ENCODE measurements around the gene TDRD12.

The TDRD12 gene

GRCh38 chr19:32719611-32720059 lies at the start of gene TDRD12:
TSS of gene TDRD12 (plus strand) at chr19:32719767. CDS start at chr19:32720073, 306 bp downstream.
- Mint-ChIP-seq H3K4me1 (ENCODE audit: low read depth) (peaks cover 2% of the 10 kb centered on the region), H3K27ac (no peak within 1 kb of the TSS), H3K36me3 (peaks cover 8% of the 10 kb centered on the region), H3K4me3 (no peak within 1 kb of the TSS), H3K9me3 (ENCODE audit: low read depth) (no peaks in the 10 kb centered on the region), H3K27me3 (no peaks in the 10 kb centered on the region)

GRCh38 chr19:32671883-32672593 lies 47.5 kb upstream of the TDRD12 start:
- H3K27ac Mint-ChIP-seq, result no peak overlapping the region
- no peaks in the 10 kb centered on the region for H3K9me3 Mint-ChIP-seq (ENCODE audit: low read depth)
- H3K4me3 Mint-ChIP-seq, result no peak overlapping the region
- peaks cover 38% of the 10 kb centered on the region for H3K4me1 Mint-ChIP-seq (ENCODE audit: low read depth)
- peaks cover under 1% of the 10 kb centered on the region for H3K27me3 Mint-ChIP-seq
- peaks cover 2% of the 10 kb centered on the region for H3K36me3 Mint-ChIP-seq

GRCh38 chr19:32672841-32673240 lies 46.7 kb upstream of the TDRD12 start:
- peak overlapping the region; percentile 96 for H3K4me3 Mint-ChIP-seq
- peaks cover 2% of the 10 kb centered on the region for H3K36me3 Mint-ChIP-seq
- H3K4me1 Mint-ChIP-seq (ENCODE audit: low read depth), result peaks cover 43% of the 10 kb centered on the region
- H3K27ac Mint-ChIP-seq, result no peak overlapping the region
- H3K9me3 Mint-ChIP-seq (ENCODE audit: low read depth), result no peaks in the 10 kb centered on the region
- H3K27me3 Mint-ChIP-seq, result peaks cover 6% of the 10 kb centered on the region

GRCh38 chr19:32673573-32673972 lies 46.0 kb upstream of the TDRD12 start:
- H3K4me3 Mint-ChIP-seq, result peak overlapping the region; percentile 96
- H3K4me1 Mint-ChIP-seq (ENCODE audit: low read depth), result peaks cover 43% of the 10 kb centered on the region
- no peak overlapping the region for H3K27ac Mint-ChIP-seq
- H3K36me3 Mint-ChIP-seq, result peaks cover 2% of the 10 kb centered on the region
- no peaks in the 10 kb centered on the region for H3K9me3 Mint-ChIP-seq (ENCODE audit: low read depth)
- H3K27me3 Mint-ChIP-seq, result peaks cover 6% of the 10 kb centered on the region

GRCh38 chr19:32674153-32674930 lies 45.2 kb upstream of the TDRD12 start:
- Mint-ChIP-seq H3K4me1 (ENCODE audit: low read depth) (peaks cover 42% of the 10 kb centered on the region), H3K27me3 (peaks cover 6% of the 10 kb centered on the region), H3K9me3 (ENCODE audit: low read depth) (no peaks in the 10 kb centered on the region), H3K36me3 (peaks cover 2% of the 10 kb centered on the region), H3K27ac (peak overlapping the region; percentile 82), H3K4me3 (peak overlapping the region; percentile 96)

- peaks cover 6% of the 10 kb centered on the region for H3K27me3 Mint-ChIP-seq
- H3K27ac Mint-ChIP-seq, result peak within 1 kb of the TSS; percentile 82
- H3K36me3 Mint-ChIP-seq, result peaks cover under 1% of the 10 kb centered on the region
- peak within 1 kb of the TSS; percentile 96 for H3K4me3 Mint-ChIP-seq
- no peaks in the 10 kb centered on the region for H3K9me3 Mint-ChIP-seq (ENCODE audit: low read depth)
- H3K4me1 Mint-ChIP-seq (ENCODE audit: low read depth), result peaks cover 35% of the 10 kb centered on the region
These were observed 44.4 kb upstream of the TDRD12 start, which contains the start of gene ANKRD27 for GRCh38 chr19:32674931-32675719. TSS of gene ANKRD27 (minus strand) at chr19:32675180. CDS start at chr19:32659015, 16,165 bp downstream.

DNA sequence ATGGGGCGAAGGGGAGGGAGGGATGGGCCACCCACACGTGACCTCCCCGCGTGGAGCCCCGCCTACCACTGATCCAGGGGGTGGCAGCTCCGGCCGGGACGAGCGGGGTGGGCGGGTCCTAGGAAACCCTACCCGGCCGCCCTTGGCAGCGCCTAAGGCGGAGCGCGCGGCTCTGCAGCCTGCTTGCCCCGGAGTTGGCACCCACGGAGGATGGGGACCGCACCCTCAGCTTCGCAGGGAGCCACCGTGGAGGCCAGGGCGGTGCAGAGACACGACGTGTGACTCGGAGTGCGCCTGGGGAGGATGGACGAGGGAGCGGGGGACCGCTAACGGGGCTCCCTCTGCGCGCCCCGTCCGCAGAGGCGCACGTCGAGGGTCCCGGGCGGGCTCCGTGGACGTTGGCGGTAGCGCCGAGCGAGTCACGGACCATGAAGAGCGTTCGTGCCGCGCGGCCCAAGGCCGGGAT lies 43.8 kb upstream of the TDRD12 start, which contains the start of gene RGS9BP:
RGS9BP (plus strand) TSS at position 129 of the 466 bp plus-strand sequence. CDS start 416 bp downstream, outside the sequence.
- Mint-ChIP-seq H3K4me1 (ENCODE audit: low read depth) (peaks cover 32% of the 10 kb centered on the region), H3K27me3 (peaks cover 6% of the 10 kb centered on the region), H3K9me3 (ENCODE audit: low read depth) (no peaks in the 10 kb centered on the region), H3K27ac (peak within 1 kb of the TSS; percentile 66), H3K36me3 (no peaks in the 10 kb centered on the region), H3K4me3 (peak within 1 kb of the TSS; percentile 90)

DNA sequence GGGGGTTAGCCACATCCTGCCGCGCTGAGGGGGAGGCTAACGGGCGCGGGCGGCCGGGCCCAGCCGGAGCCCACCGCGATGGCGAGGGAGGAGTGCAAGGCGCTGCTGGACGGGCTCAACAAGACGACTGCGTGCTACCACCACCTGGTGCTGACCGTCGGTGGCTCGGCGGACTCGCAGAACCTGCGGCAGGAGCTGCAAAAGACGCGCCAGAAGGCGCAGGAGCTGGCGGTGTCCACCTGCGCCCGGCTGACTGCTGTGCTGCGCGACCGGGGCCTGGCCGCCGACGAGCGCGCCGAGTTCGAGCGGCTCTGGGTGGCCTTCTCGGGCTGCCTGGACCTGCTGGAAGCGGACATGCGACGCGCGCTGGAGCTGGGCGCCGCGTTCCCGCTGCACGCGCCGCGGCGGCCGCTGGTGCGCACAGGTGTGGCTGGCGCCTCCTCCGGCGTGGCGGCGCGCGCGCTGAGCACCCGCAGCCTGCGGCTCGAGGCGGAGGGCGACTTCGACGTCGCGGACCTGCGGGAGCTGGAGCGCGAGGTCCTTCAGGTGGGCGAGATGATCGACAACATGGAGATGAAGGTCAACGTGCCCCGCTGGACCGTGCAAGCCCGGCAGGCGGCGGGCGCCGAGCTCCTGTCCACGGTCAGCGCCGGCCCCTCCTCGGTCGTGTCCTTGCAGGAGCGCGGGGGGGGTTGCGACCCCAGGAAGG lies 43.2 kb upstream of the TDRD12 start:
- Mint-ChIP-seq H3K36me3 (no peaks in the 10 kb centered on the region), H3K4me3 (no peak overlapping the region), H3K27ac (no peak overlapping the region), H3K4me1 (ENCODE audit: low read depth) (peaks cover 31% of the 10 kb centered on the region), H3K27me3 (peaks cover 6% of the 10 kb centered on the region), H3K9me3 (ENCODE audit: low read depth) (no peaks in the 10 kb centered on the region)

DNA sequence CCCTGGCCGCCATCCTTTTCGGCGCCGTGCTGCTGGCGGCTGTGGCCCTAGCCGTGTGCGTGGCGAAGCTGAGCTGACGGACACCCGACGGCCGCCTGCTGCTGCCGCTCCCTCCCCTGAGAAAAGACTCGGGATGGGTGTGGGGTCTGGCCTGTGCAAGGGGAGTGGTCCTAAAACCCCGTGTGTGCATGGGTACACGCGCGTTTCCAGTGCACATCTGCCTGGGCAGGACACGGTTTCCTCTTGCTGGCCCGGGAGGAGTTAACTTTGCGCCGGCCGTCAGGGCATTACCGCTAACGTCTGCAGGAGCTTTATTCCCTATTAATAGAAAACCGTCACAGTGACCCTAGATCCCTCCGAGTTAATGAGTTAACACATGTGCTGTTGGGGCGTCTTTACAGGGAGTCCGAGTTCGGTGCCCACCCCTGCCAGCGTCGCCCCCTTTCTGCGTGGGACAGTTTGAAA lies 42.6 kb upstream of the TDRD12 start:
- peaks cover 6% of the 10 kb centered on the region for H3K27me3 Mint-ChIP-seq
- no peak overlapping the region for H3K27ac Mint-ChIP-seq
- peaks cover 25% of the 10 kb centered on the region for H3K4me1 Mint-ChIP-seq (ENCODE audit: low read depth)
- peak overlapping the region; percentile 70 for H3K4me3 Mint-ChIP-seq
- no peaks in the 10 kb centered on the region for H3K36me3 Mint-ChIP-seq
- no peaks in the 10 kb centered on the region for H3K9me3 Mint-ChIP-seq (ENCODE audit: low read depth)

DNA sequence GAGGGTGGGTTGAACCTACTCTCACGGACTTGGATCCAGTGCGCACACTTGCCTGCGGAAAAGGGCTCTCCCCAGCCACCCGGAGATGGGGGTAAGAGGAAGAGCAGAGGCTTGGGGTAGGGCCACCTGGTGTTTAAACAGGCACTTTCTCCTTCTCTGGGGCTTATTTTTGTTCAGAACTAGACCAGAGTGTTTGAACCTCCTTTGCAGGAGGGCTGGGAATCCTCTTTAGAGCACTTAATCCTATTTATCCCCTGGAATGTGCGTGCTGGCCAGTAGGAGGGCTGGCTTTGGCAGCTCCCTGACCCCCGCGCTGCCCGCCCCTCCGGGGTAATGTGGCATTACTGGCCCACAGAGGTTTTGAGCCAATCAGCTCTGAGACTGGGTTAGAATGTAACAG lies 41.9 kb upstream of the TDRD12 start:
- Mint-ChIP-seq H3K27ac (no peak overlapping the region), H3K4me1 (ENCODE audit: low read depth) (peaks cover 21% of the 10 kb centered on the region), H3K4me3 (peak overlapping the region; percentile 70), H3K27me3 (peaks cover 7% of the 10 kb centered on the region), H3K9me3 (ENCODE audit: low read depth) (no peaks in the 10 kb centered on the region), H3K36me3 (no peaks in the 10 kb centered on the region)

DNA sequence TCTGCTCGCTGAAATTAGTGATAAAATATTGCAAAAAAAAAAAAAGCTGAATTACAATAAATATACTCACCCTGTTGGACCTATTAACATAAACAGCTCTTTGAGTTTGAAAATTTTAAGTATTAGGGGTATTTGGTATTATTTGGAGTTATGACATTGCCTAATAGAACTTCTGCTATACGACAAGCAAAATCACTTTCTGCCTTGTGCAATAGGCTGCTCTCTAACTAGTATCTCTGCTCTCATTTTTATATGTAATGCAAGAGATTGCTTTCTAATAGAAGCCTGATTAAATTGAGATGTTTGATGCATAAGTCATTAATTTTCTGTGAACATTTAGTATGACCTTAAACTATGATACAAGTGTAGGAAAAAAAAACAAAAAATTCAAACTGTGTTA lies 38.6 kb upstream of the TDRD12 start:
- no peak overlapping the region for H3K4me3 Mint-ChIP-seq

GRCh38 chr19:32682317-32682716 lies 37.2 kb upstream of the TDRD12 start:
- peaks cover 4% of the 10 kb centered on the region for H3K27me3 Mint-ChIP-seq
- peaks cover 2% of the 10 kb centered on the region for H3K4me1 Mint-ChIP-seq (ENCODE audit: low read depth)
- no peaks in the 10 kb centered on the region for H3K9me3 Mint-ChIP-seq (ENCODE audit: low read depth)
- peaks cover 4% of the 10 kb centered on the region for H3K36me3 Mint-ChIP-seq
- H3K4me3 Mint-ChIP-seq, result no peak overlapping the region
- no peak overlapping the region for H3K27ac Mint-ChIP-seq

More for the DNA sequence above, 38.6 kb upstream of the TDRD12 start:
- Mint-ChIP-seq H3K27ac (no peak overlapping the region), H3K27me3 (peaks cover 7% of the 10 kb centered on the region), H3K9me3 (ENCODE audit: low read depth) (no peaks in the 10 kb centered on the region), H3K36me3 (peaks cover 2% of the 10 kb centered on the region), H3K4me1 (ENCODE audit: low read depth) (peaks cover 5% of the 10 kb centered on the region)

DNA sequence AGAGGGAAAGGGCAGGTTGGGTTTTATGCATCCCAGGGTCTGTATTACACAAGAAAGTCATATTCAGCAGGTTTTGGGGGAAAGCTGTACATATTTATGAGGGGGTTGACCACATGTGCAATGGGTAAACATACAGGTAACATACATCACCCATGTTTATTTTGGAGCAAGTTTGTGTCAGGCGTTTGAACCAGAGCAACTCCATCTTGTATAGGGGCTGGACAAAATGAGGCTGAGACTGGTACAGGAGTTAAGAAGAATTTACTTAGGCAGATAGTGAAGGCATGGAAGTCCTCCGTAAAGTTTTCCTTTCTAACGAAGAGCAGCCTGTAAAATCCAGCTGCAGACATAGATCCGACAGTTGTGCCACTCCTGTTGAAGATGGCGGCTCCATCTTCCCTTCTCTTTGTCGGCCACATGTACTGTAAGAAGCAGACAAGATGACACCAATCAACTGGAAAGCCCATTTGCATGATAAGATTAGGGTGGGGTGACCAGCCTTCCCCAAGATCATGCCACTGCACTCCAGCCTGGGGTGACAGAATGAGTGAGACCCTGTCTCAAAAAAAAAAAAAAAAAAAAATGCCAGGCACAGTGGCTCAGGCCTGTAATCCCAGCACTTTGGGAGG lies 32.6 kb upstream of the TDRD12 start:
- Mint-ChIP-seq H3K27ac (no peak overlapping the region), H3K4me3 (no peak overlapping the region), H3K9me3 (ENCODE audit: low read depth) (no peaks in the 10 kb centered on the region), H3K27me3 (peaks cover 2% of the 10 kb centered on the region), H3K4me1 (ENCODE audit: low read depth) (peaks cover 19% of the 10 kb centered on the region), H3K36me3 (peaks cover 4% of the 10 kb centered on the region)
